GM21737 (cell line): ENCODE measurements around the gene NUP42.
"Not testable (repeated sequence)": the region's sequence is repeated elsewhere in the genome, so short reads cannot be mapped to it uniquely, and the experiment has no call there.

ENCODE experiments used
- ATAC-seq: cut with Tn5 transposase; IDR thresholded peaks from one replicate; pipeline ENCODE4 v1.9.1; 2021; ENCODE audit warnings: mild to moderate bottlenecking, moderate library complexity; ENCODE audit not compliant: unreplicated experiment

NUP42 gene

GRCh38 chr7:23181684-23182553 is at the start of gene NUP42:
NUP42 (plus strand) TSS chr7:23182048; CDS start chr7:23182086, 38 bp downstream.
- peak; percentile 96 for ATAC-seq

- no peak for ATAC-seq
Measured at GRCh38 chr7:23133797-23134196, 48.1 kb upstream of the NUP42 start.

GRCh38 chr7:23135755-23136154 is 46.1 kb upstream of the NUP42 start:
- no peak for ATAC-seq

GRCh38 chr7:23136216-23136615 is 45.6 kb upstream of the NUP42 start:
- ATAC-seq, result no peak

GRCh38 chr7:23157679-23158078 is 24.2 kb upstream of the NUP42 start:
- ATAC-seq, result no peak

GRCh38 chr7:23158546-23158945 is 23.3 kb upstream of the NUP42 start:
- no peak for ATAC-seq

GRCh38 chr7:23161482-23161881 is 20.4 kb upstream of the NUP42 start:
- no peak for ATAC-seq

GRCh38 chr7:23164846-23165245 is 17.0 kb upstream of the NUP42 start:
- ATAC-seq, result no peak

- no peak for ATAC-seq
Measured at GRCh38 chr7:23165316-23165715, 16.5 kb upstream of the NUP42 start.

GRCh38 chr7:23167691-23168090 is 14.2 kb upstream of the NUP42 start:
- no peak for ATAC-seq

- no peak for ATAC-seq
Measured at GRCh38 chr7:23168111-23168885, 13.6 kb upstream of the NUP42 start.

GRCh38 chr7:23175938-23176337 is 5.9 kb upstream of the NUP42 start:
- ATAC-seq, result no peak

- no peak for ATAC-seq
Measured at GRCh38 chr7:23183279-23184012, 1.6 kb downstream of the NUP42 start.

GRCh38 chr7:23184291-23184690 is 2.4 kb downstream of the NUP42 start:
- ATAC-seq, result no peak

GRCh38 chr7:23184709-23185359 is 3.0 kb downstream of the NUP42 start:
- ATAC-seq, result no peak

- no peak for ATAC-seq
Measured at GRCh38 chr7:23185980-23186379, 4.1 kb downstream of the NUP42 start.

- ATAC-seq, result no peak
Measured at GRCh38 chr7:23191022-23191421, 9.2 kb downstream of the NUP42 start.

- ATAC-seq, result not testable (repeated sequence)
Measured at GRCh38 chr7:23193650-23194227, 11.9 kb downstream of the NUP42 start.

GRCh38 chr7:23196306-23196705 is 14.5 kb downstream of the NUP42 start:
- no peak for ATAC-seq

GRCh38 chr7:23197745-23198144 is 15.9 kb downstream of the NUP42 start:
- ATAC-seq, result not testable (repeated sequence)
